GM21423 (cell line): ENCODE data around the gene MLH3.

ENCODE experiments used
- ATAC-seq: cut with Tn5 transposase; IDR thresholded peaks from one replicate; pipeline ENCODE4 v1.9.1; 2021; ENCODE audit warnings: mild to moderate bottlenecking, moderate library complexity; ENCODE audit not compliant: unreplicated experiment

Gene MLH3

GRCh38 chr14:75067212-75067611 is 15.9 kb upstream of the MLH3 start:
- no peak for ATAC-seq

- no peak for ATAC-seq
These were observed 15.4 kb upstream of the MLH3 start for GRCh38 chr14:75066691-75067090.

- peak; percentile 22 for ATAC-seq
These were observed 12.9 kb upstream of the MLH3 start for GRCh38 chr14:75064205-75064567.

- ATAC-seq, result peak; percentile 98
These were observed 12.4 kb upstream of the MLH3 start, which contains the start of gene ACYP1 for GRCh38 chr14:75063491-75064204. ACYP1 (minus strand) TSS chr14:75064024; CDS start chr14:75063553, 471 bp downstream.

GRCh38 chr14:75063013-75063412 is 11.7 kb upstream of the MLH3 start:
- ATAC-seq, result no peak

- ATAC-seq, result no peak
These were observed 9.2 kb upstream of the MLH3 start for GRCh38 chr14:75060420-75060819.

- no peak for ATAC-seq
These were observed 8.4 kb upstream of the MLH3 start for GRCh38 chr14:75059642-75060041.

- no peak for ATAC-seq
These were observed 3.2 kb upstream of the MLH3 start for GRCh38 chr14:75054421-75054820.

- ATAC-seq, result no peak
These were observed 2.4 kb upstream of the MLH3 start for GRCh38 chr14:75053396-75054291.

GRCh38 chr14:75051556-75051899 is 261 bp upstream of the MLH3 start:
- ATAC-seq, result no peak

- no peak for ATAC-seq
These were observed 1.5 kb downstream of the MLH3 start for GRCh38 chr14:75049731-75050201.

- ATAC-seq, result no peak
These were observed 2.1 kb downstream of the MLH3 start for GRCh38 chr14:75049136-75049535.

GRCh38 chr14:75048101-75048500 is 3.2 kb downstream of the MLH3 start:
- ATAC-seq, result no peak

- ATAC-seq, result no peak
These were observed 3.8 kb downstream of the MLH3 start for GRCh38 chr14:75047506-75047905.

- ATAC-seq, result no peak
These were observed 4.4 kb downstream of the MLH3 start for GRCh38 chr14:75046899-75047298.

GRCh38 chr14:75046275-75046674 is 5.0 kb downstream of the MLH3 start:
- ATAC-seq, result no peak

GRCh38 chr14:75044752-75045151 is 6.5 kb downstream of the MLH3 start:
- no peak for ATAC-seq

GRCh38 chr14:75044322-75044721 is 6.9 kb downstream of the MLH3 start:
- ATAC-seq, result no peak

- no peak for ATAC-seq
These were observed 9.2 kb downstream of the MLH3 start for GRCh38 chr14:75042035-75042434.

GRCh38 chr14:75041613-75042012 is 9.7 kb downstream of the MLH3 start:
- ATAC-seq, result no peak

- no peak for ATAC-seq
These were observed 10.3 kb downstream of the MLH3 start for GRCh38 chr14:75040959-75041358.

- ATAC-seq, result no peak
These were observed 10.8 kb downstream of the MLH3 start for GRCh38 chr14:75040507-75040906.
